Measurements from ENCODE around the gene SH3BGRL.
"Not testable (repeated sequence)": the region's sequence is repeated elsewhere in the genome, so short reads cannot be mapped to it uniquely, and the experiment has no call there.

SH3BGRL gene

GRCh38 chrX:81259714-81260395, 58.0 kb downstream of the SH3BGRL start:
- no peak for FAIRE-seq

- FAIRE-seq = no peak
Measured at GRCh38 chrX:81261576-81261975, 59.7 kb downstream of the SH3BGRL start.

GRCh38 chrX:81263059-81263458, 61.2 kb downstream of the SH3BGRL start:
- FAIRE-seq = no peak

- FAIRE-seq = no peak
Measured at GRCh38 chrX:81278616-81279015, 76.7 kb downstream of the SH3BGRL start.

GRCh38 chrX:81280148-81280547, 78.2 kb downstream of the SH3BGRL start:
- no peak for FAIRE-seq

GRCh38 chrX:81286075-81286474, 84.2 kb downstream of the SH3BGRL start:
- no peak for FAIRE-seq

- FAIRE-seq = no peak
Measured at GRCh38 chrX:81286608-81287007, 84.7 kb downstream of the SH3BGRL start.

- FAIRE-seq = no peak
Measured at GRCh38 chrX:81291996-81292395, 90.1 kb downstream of the SH3BGRL start.

GRCh38 chrX:81294101-81294500, 92.2 kb downstream of the SH3BGRL start:
- no peak for FAIRE-seq

- FAIRE-seq = peak; percentile 10
Measured at GRCh38 chrX:81301877-81302276, 100.0 kb downstream of the SH3BGRL start.

- FAIRE-seq = no peak
Measured at GRCh38 chrX:81304563-81304962, 102.7 kb downstream of the SH3BGRL start.

- FAIRE-seq = peak; percentile 58
Measured at GRCh38 chrX:81305240-81305639, 103.3 kb downstream of the SH3BGRL start.

- no peak for FAIRE-seq
Measured at GRCh38 chrX:81308086-81308829, 106.4 kb downstream of the SH3BGRL start.

GRCh38 chrX:81316163-81316562, 114.3 kb downstream of the SH3BGRL start:
- FAIRE-seq = no peak

GRCh38 chrX:81331653-81332052, 129.8 kb downstream of the SH3BGRL start:
- FAIRE-seq = not testable (repeated sequence)

- FAIRE-seq = no peak
Measured at GRCh38 chrX:81336455-81337152, 134.7 kb downstream of the SH3BGRL start.

GRCh38 chrX:81337805-81338204, 135.9 kb downstream of the SH3BGRL start:
- FAIRE-seq = no peak

GRCh38 chrX:81338924-81339323, 137.0 kb downstream of the SH3BGRL start:
- no peak for FAIRE-seq

- not testable (repeated sequence) for FAIRE-seq
Measured at GRCh38 chrX:81345296-81345695, 143.4 kb downstream of the SH3BGRL start.

Data from colon (tissue), 2 donors.